Erythroblast (primary cell): Measurements from ENCODE around the gene MADD.

Experiments
- DNase-seq, 2 experiments: peaks; one replicate each; lab custom pipeline; 2025; lab: John Stamatoyannopoulos, UW
- GATA1 ChIP-seq: IDR thresholded peaks from 2 replicates; pipeline ENCODE4 v1.6.1; 2011; ENCODE audit warnings: low read depth, mild to moderate bottlenecking, control low read depth, low read length, moderate library complexity
- POLR2A ChIP-seq: IDR thresholded peaks from 2 replicates; pipeline ENCODE4 v1.6.1; 2011; ENCODE audit warnings: mild to moderate bottlenecking, low read length

Gene MADD

DNA sequence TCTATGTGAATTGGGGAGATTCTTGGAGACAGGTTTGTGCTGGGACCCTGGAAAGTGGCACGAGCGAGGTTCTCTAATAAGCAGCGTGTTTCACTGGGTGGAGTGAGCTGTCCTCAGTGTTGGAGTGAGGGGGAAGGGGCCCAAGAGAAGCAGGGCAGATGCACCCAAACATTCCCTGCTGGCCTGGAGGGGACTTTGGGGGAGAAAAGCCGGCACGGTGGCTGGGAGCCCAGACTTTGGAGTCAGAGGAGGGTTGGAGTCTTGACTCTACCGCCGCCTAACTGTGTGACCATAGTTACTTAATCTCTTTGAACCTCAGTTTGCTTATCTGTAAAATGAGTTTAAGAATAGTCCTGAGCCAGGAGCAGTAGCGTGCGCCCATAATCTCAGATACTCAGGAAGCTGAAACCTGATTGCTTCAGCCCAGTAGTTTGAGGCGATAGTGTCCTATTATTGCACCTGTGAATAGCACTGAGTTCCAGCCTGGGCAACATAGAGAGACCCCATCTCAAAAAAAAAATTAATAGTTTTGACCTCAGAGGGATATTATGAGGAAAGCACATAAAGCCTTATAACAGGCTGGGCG is 11.5 kb upstream of the MADD start:
- DNase-seq = no peak
- TF ChIP-seq POLR2A (no peak), GATA1 (no peak)

DNA sequence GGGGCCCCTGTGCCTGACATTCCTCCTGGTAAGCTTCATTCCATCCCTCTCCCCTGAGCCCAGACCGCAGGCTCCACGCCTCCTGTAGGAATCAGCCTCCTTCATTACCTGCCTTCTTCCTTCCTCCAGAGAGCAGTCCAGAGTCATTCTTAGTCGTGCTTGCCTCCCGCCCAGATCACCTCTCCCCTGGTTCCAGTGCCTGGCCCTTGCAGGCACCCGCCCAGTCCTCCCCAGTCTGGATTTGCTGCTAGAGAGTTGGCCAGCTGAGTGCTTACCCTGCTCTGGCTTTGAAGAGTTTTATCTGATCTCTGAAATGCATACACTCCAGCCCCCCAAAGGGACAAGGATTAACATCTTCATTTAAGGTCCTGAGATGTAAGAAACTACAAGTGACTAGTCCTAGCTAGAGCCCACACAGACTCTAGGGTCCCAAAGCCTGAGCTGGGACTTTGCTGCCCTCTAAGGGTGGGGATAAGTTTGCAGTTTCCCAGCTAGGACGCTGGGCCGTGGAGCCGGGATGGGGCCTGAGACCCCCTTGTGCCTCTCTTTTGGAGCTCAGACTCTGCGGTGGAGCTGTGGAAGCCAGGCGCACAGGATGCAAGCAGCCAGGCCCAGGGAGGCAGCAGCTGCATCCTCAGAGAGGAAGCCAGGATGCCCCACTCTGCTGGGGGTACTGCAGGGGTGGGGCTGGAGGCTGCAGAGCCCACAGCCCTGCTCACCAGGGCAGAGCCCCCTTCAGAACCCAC is 10.5 kb upstream of the MADD start:
- peak; percentile 35 to 60 for DNase-seq
- TF ChIP-seq POLR2A = no peak
- TF ChIP-seq GATA1 = no peak

GRCh38 chr11:47260366-47260765 is 9.6 kb upstream of the MADD start:
- no peak for DNase-seq
- no peak for TF ChIP-seq POLR2A
- no peak for TF ChIP-seq GATA1

DNA sequence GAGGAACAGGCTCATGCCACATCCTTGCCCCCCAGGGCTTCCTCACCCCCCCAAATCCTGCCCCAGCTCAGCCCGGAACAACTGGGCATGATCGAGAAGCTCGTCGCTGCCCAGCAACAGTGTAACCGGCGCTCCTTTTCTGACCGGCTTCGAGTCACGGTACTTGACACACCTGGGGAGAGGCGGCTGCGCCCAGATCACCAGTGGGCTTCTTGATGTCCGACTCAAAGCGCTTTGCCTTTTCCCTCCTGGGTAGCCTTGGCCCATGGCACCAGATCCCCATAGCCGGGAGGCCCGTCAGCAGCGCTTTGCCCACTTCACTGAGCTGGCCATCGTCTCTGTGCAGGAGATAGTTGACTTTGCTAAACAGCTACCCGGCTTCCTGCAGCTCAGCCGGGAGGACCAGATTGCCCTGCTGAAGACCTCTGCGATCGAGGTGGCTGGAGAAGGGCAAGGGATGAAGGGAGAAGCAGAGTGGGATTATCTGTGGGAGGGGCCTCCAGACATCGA is 8.6 kb upstream of the MADD start:
- no peak for TF ChIP-seq GATA1
- TF ChIP-seq POLR2A = no peak
- DNase-seq = no peak

DNA sequence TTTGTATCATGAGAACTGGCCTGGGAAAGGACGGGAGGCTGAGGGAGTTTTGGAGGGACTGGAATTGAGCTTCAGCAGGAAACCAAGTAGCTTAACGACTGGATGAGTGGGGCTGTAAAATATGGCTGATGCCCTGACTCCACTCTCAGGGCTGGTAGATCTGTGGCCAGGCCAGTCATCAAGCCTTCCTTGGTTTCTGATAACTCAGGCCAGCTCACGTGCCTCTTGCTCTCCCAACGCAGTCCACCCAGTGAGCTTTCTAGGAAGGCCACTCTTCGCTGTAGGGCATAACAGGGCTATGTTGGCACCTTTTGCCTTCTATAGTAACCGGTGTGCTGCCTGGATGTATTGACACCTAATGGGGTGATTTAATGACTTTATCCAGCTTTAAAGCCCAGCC is 5.8 kb upstream of the MADD start:
- no peak for TF ChIP-seq GATA1
- no peak for TF ChIP-seq POLR2A
- no peak for DNase-seq

DNA sequence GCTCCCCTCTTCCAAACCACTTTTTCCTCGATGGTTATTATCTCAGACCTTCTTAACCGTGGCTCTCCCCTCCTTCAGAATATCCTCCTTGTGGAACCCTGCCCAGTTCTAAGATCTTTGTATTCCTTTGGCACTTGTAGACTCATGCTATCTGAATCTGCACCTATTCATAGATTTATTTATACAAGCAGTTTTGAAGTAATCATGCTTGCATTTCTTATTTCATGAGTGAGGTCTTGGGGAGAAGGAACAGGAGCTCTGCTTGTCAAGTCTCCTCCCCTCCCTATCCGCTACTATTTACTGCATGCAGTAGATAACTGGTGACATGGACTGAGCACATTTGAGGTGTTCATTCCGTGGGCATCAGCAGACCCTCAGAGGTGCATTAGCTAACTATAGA is 5.4 kb upstream of the MADD start:
- no peak for DNase-seq
- TF ChIP-seq GATA1 (no peak), POLR2A (no peak)

GRCh38 chr11:47267876-47268275 is 2.1 kb upstream of the MADD start:
- TF ChIP-seq GATA1 = no peak
- TF ChIP-seq POLR2A = no peak
- no peak for DNase-seq

- no peak for DNase-seq
- TF ChIP-seq GATA1 (no peak), POLR2A (no peak)
Observed at GRCh38 chr11:47268448-47269001, 1.4 kb upstream of the MADD start.

DNA sequence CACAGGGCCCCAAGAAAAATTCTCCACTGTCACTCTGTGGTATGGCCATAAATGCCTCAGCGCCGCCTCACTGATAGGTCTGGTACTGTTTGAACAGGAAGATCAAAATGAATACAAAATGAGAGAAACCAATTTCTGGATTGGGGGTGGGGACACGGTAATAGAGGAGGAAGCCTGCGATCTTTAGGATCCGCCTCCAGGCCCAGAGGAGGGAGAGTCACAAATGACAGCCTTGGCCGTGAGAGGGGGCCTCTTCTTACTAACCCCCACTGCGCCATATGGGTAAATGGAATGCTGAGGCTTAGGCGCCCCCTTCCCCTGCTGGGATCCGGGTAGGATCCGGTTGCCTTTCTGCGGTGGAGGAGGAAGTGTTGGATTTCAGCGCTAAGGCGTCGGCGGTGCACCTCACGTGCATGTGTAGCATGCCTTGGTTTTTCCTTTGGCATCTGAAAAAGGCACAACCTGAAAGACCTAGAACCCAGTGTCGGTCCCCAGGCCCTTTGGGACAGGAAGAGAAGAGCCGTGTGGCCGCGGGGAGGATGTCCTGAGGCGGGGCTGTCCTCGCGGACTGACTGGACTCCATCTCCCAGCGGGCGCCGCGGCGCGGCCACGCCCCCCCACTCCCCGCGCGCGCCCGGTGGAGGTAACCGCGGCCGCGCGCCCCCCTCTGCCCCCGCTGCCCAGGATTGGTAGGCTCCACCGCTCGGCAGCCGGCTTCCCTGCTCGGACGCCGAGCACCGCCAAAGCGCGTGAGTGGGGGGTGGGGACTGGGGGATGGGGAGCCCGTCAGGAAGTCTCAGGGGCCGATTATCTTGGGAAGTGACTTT is 718 bp upstream of the MADD start:
- TF ChIP-seq GATA1 (no peak), POLR2A (peak; percentile 66)
- peak; percentile 87 to 90 for DNase-seq

GRCh38 chr11:47270331-47271271 is 668 bp downstream of the MADD start:
- peak; percentile 53 to 66 for DNase-seq
- TF ChIP-seq GATA1 (no peak), POLR2A (peak; percentile 25)

DNA sequence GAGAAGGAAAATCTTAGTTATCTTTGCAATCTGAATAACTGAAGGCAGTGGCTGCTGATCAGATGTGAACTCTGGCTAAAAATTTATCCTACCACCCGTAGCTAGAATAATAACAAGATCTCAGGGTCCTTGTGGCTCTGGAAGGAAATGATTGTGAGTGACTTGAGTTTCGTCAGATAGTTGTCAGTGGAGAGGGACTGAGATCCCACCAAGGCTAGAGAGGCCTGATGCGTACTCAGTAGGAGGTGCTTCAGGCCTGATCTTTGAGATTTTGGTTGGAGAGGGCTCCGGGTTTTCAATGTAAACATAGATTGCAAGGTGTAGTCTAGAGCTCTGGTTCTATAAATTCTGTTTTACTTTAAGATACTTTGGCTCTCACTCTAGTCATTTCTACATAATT is 1.4 kb downstream of the MADD start:
- peak; percentile 37 to 43 for DNase-seq
- TF ChIP-seq POLR2A (no peak), GATA1 (no peak)

GRCh38 chr11:47271961-47272661 is 2.2 kb downstream of the MADD start:
- TF ChIP-seq POLR2A = no peak
- DNase-seq = peak; percentile 13 to 14
